Stomach (tissue), 4 donors: ENCODE results near the gene FGFR4.

ENCODE experiments used
- CTCF ChIP-seq, 7 experiments: fragments of 450-650 bp in 4 of 7; fragments of 200-600 bp in 3 of 7; sonication (generic) in 3 of 7; IDR thresholded peaks; one replicate each; pipeline ENCODE4 v1.5.1; 2016 to 2019; ENCODE audit warnings: antibody characterized with exemption in 7 of 7, control low read depth in 2 of 7, mild to moderate bottlenecking in 1 of 7
- POLR2A ChIP-seq, 4 donors: fragments of 450-650 bp; IDR thresholded peaks; one replicate each; pipeline ENCODE4 v1.6.1; 2016; ENCODE audit warnings: antibody characterized with exemption in 4 of 4, control low read depth in 2 of 4, mild to moderate bottlenecking in 1 of 4, moderate library complexity in 1 of 4
- POLR2AphosphoS5 ChIP-seq, 3 donors: sonication (generic); formaldehyde crosslinking; IDR thresholded peaks; one replicate each; pipeline ENCODE4 v1.6.1; 2016; ENCODE audit warnings: antibody characterized with exemption in 3 of 3

- TF ChIP-seq CTCF (IDR thresholded peaks at IDR 0.05) (no peak), POLR2A (IDR thresholded peaks at IDR 0.05) (no peak), POLR2AphosphoS5 (IDR thresholded peaks at IDR 0.05) (no peak)
Measured at GRCh38 chr5:177107159-177107558, 20.4 kb downstream of the FGFR4 start.
